ENCODE results near the gene SYT9.

SYT9 gene, protein sequence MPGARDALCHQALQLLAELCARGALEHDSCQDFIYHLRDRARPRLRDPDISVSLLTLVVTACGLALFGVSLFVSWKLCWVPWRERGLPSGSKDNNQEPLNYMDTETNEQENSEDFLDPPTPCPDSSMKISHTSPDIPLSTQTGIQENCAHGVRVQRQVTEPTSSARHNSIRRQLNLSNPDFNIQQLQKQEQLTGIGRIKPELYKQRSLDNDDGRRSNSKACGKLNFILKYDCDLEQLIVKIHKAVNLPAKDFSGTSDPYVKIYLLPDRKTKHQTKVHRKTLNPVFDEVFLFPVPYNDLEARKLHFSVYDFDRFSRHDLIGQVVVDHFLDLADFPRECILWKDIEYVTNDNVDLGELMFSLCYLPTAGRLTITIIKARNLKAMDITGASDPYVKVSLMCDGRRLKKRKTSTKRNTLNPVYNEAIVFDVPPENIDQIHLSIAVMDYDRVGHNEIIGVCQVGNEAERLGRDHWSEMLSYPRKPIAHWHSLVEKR

DNA sequence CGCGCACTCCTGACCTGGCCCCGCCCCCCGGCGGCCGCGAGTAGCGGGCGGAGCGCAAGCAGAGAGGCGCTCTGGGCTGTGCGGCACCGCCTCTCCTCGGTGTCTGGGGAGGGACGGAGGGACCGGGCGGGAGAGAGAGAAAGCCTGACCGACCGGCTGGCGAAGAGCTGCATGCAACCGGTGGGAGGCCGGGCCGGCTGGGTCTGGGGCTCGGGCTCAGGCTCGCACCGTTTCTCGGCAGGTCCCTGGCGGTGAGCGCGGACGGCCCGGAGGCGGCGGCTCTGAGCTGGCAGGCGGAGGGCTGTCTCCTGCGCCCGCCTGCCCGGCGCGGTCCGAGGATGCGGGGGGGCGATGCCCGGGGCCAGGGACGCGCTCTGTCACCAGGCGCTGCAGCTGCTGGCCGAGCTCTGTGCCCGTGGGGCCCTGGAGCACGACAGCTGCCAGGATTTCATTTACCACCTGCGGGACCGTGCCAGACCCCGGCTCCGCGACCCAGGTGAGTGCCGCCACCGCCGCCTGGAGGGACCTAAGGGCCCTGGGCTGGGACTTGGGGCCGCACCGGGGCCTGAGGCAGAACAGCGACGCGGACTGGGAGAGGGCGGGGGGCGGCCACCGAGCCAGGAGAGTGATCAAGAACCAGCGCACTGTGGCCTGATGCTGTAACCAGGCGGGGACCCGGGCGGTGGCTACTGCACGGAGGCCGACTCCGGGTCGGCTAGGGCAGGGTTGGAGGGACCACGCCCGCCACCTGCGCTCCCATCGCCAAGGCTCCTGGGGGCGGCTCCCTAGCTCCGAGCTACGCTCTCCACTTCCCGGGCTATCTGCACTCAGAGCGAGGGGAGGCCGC, at the start of gene SYT9:
SYT9 (plus strand) TSS at position 69 of the 847 bp plus-strand sequence; CDS start at position 352, 283 bp downstream.
- no peak for TF ChIP-seq GATA2 (IDR thresholded peaks at IDR 0.05; ENCODE audit: low read depth, low read length)
- TF ChIP-seq GATA3 (IDR thresholded peaks at IDR 0.05; ENCODE audit: low read depth, low read length) = no peak

DNA sequence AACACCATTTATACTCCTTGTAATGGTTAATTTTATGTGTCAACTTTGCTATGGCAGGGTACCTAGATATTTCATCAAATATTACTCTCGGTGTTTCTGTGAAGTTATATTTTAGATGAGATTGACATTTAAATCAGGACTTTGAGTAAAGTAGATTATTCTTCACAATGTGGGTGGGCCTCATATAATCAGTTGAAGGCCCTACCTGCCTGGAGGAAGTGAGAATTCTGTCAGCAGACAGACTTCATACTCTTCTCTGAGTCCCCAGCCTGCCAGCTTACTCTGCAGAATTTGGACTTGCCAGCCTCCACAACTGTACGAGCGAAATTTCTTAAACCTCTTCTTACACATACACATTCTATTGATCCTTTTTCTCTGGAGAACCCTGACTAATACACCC, 49.3 kb upstream of the SYT9 start:
- TF ChIP-seq GATA2 (IDR thresholded peaks at IDR 0.05; ENCODE audit: low read depth, low read length) (no peak), GATA3 (IDR thresholded peaks at IDR 0.05; ENCODE audit: low read depth, low read length) (no peak)

DNA sequence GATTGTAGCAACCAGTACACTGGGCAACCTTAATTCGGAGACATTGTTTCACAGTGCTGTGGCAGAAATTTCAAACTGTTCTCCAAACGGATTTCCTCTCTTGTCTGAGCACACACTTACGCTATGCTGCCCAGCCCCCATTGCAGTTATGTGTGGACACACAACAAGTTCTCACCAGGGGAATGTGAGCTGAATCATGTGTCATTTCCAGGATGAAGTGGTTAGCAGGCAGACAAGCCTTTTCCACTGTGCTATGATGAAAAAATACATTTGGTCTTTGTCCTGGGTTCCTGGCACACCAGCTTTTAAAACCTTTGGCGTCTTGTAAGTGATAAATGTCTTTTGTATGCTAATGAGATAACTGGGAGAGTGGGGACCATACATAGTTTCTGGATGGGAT, 46.9 kb upstream of the SYT9 start:
- TF ChIP-seq GATA2 (IDR thresholded peaks at IDR 0.05; ENCODE audit: low read depth, low read length) = no peak
- TF ChIP-seq GATA3 (IDR thresholded peaks at IDR 0.05; ENCODE audit: low read depth, low read length) = no peak

DNA sequence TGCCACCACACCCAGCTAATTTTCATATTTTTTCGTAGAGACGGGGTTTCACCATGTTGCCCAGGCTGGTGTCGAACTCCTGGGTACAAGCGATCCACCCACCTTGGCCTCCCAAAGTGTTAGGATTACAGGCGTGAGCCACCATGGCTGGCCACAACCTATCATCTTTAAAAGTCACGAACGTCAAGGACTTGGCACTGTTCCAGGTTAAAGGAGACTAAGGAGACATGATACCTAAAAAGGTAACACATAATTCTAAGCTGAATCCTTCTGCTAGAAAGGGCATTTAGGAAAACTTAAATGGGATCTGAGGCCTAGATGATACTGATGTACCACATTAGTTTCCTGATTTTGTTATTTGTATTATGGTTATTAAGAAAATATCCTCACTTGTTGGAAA, 43.3 kb upstream of the SYT9 start:
- TF ChIP-seq GATA2 (IDR thresholded peaks at IDR 0.05; ENCODE audit: low read depth, low read length) = no peak
- TF ChIP-seq GATA3 (IDR thresholded peaks at IDR 0.05; ENCODE audit: low read depth, low read length) = no peak

DNA sequence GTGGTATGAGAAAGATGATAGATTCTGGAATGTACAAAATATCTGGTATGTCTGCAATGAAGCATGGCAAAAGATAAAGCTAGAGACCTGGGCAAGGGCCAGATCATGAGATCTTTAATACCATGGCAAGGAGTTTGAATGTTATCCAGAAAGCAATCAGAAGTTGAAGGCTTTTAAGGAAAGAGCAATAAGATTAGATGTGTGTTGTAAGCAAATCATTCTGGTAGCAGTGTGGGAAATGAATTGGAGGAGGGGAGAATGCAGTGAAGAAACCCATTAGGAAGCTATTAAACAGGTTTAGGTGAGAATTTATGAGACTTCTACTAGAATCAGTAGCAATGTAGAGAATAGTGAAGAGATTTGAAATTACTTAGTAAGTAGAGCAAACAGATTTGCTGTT, 32.2 kb upstream of the SYT9 start:
- TF ChIP-seq GATA3 (IDR thresholded peaks at IDR 0.05; ENCODE audit: low read depth, low read length) (no peak), GATA2 (IDR thresholded peaks at IDR 0.05; ENCODE audit: low read depth, low read length) (no peak)

DNA sequence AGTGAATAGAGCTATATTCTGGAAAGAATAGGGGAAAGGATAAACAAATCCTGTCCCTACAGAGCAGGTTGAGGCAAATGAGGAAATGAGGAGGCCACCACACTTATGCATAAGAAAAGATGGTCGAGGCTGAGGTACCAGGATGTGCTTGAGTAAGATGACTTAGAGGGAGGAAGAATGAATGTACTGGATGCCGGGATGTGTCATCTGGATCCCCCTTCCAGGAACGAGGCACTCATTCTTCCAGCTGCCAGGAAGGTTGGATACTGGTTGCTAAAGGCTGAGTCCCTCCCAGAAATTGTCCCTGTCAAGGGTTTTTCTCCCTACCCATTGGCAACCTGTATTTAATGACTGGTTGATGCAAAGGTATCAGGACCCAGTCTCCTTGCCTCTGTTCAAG, 31.1 kb upstream of the SYT9 start:
- TF ChIP-seq GATA3 (IDR thresholded peaks at IDR 0.05; ENCODE audit: low read depth, low read length) = no peak
- TF ChIP-seq GATA2 (IDR thresholded peaks at IDR 0.05; ENCODE audit: low read depth, low read length) = no peak

DNA sequence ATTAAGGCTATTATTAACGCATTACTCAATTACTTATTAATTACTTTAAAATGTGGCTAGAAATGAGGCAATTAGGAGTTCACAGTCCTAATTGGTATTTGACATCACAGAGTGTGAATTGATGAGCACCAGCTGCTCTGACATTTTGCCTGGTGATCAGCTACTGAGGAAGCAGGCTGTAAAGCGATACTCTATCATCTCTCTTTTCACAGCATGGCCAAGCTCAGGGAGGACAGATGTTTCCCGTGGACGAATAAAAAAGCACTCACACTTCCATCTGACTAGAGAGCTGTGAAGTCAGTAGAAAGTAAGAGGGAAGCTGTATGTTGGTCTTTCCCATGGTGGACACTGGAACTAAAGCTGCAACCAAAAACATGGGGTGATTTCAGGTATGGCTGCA, 29.1 kb upstream of the SYT9 start:
- TF ChIP-seq GATA2 (IDR thresholded peaks at IDR 0.05; ENCODE audit: low read depth, low read length) = no peak
- no peak for TF ChIP-seq GATA3 (IDR thresholded peaks at IDR 0.05; ENCODE audit: low read depth, low read length)

DNA sequence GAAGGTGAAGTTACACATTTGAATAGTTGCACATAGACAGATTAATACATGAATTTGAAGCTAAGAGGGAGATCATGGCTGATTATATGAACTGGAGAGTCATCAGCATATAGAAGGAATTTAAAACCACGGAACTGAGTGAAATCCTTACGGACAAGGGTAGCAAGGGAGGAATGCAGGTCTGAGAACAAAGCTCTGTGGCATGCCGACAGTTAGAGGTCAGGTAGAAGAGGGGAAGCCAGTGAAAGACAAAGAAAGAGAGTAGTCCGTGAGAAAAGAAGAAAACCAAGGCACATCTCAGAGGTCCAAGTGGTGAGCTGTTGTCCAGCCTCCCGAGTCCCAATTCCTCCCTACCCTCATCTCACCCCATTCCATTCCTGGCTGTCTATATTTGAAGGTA, 11.8 kb upstream of the SYT9 start:
- TF ChIP-seq GATA2 (IDR thresholded peaks at IDR 0.05; ENCODE audit: low read depth, low read length) (no peak), GATA3 (IDR thresholded peaks at IDR 0.05; ENCODE audit: low read depth, low read length) (no peak)

DNA sequence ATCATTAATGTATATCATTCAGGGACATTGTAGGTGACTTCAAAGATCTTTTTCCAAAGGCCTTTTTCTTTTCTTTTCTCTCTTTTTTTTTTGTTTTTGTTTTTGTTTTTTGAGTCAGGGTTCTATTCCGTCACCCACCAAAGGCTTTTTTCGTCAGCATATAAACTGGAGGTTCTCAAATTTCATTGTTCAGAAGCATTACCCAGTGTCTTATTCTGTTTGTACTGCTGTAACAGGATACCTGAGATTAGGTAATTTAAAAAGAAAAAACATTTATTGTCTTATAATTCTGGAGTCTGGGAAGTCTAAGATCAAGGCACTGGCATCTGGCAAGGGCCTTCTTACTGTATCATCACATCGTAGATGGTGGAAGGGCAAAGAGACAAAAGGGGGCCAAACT, 6.4 kb upstream of the SYT9 start:
- TF ChIP-seq GATA2 (IDR thresholded peaks at IDR 0.05; ENCODE audit: low read depth, low read length) (no peak), GATA3 (IDR thresholded peaks at IDR 0.05; ENCODE audit: low read depth, low read length) (no peak)

DNA sequence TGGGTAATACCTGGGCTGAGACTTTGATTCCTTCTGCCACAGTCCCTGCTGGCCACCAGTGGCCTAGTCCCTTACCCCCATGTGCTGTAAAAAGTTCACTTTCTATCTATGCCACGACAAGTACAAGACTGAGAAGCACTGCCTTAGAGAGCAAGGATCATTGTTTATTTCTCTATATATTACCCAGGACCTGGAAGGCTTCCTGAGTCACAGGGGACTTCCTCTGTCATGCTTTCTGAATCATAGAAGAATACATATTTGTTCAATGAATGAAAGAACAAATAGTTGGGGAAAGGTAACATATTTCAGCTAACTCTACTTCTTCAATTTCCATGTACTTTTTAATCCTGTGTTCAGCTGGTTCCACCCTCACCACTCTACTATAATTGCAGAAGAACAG, 5.5 kb upstream of the SYT9 start:
- TF ChIP-seq GATA2 (IDR thresholded peaks at IDR 0.05; ENCODE audit: low read depth, low read length) (no peak), GATA3 (IDR thresholded peaks at IDR 0.05; ENCODE audit: low read depth, low read length) (no peak)

DNA sequence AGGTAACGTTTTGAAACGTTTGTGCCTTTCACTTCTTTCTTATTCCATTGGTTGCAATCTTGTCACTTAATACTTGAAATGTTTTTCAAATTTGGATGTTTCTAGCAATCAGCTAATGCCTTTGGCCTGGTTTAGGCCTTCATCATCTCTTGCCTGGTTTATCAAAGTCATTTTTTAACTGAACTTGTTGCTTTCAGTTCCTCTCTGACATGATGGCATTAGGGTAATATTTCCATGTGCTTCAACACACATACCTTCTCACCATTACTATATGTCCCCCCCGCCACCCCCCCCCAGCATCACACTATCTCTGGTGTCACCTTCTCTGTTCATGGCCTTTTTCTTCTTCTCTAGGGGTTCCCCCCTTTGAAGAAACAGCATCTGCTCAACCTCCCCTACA, 1.5 kb upstream of the SYT9 start:
- TF ChIP-seq GATA2 (IDR thresholded peaks at IDR 0.05; ENCODE audit: low read depth, low read length) (no peak), GATA3 (IDR thresholded peaks at IDR 0.05; ENCODE audit: low read depth, low read length) (no peak)

DNA sequence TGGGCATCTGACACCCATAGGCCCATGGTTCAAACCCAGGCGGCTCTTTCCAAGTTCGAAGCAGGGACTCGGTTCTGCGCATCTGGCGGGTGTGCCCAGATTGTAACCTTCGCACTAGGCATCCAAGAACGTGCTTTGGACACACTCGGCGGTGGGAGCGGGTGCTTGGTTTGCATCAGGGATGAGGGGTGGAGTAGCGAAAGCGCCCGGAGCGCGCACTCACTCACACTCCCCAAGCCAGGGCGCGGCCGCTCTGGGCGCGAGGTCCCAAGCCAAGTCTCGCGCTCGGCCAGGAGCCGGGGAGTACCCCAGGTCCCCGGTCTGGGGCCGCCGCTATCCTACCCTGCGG, 243 bp upstream of the SYT9 start:
- TF ChIP-seq GATA2 (IDR thresholded peaks at IDR 0.05; ENCODE audit: low read depth, low read length) (no peak), GATA3 (IDR thresholded peaks at IDR 0.05; ENCODE audit: low read depth, low read length) (no peak)

DNA sequence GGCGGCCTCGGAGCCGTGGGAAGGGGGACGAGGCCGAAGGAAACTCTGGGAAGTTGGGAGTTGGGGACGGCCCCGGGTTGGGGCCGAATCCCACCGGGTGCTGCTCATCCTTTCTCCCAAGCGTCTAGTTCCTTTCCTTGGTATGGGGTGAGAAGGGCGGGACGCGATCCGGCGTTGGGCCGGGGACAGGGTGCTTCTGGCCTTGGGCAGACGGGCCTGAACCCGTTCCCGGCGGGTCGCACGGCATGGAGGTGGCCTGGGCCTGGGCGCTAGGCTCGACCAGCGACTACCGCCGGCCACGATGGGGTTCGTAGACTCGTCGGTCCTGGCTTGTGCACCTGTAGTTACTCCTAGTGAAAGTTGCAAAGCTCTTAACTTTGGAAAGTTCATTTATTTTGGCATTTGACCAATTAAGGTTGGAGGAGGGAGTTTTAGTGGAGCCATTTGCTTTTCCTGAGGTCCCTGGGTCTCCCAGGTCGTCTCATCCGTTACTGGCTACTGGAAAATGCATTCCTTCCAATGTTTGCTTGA, 1.0 kb downstream of the SYT9 start:
- TF ChIP-seq GATA3 (IDR thresholded peaks at IDR 0.05; ENCODE audit: low read depth, low read length) = no peak

DNA sequence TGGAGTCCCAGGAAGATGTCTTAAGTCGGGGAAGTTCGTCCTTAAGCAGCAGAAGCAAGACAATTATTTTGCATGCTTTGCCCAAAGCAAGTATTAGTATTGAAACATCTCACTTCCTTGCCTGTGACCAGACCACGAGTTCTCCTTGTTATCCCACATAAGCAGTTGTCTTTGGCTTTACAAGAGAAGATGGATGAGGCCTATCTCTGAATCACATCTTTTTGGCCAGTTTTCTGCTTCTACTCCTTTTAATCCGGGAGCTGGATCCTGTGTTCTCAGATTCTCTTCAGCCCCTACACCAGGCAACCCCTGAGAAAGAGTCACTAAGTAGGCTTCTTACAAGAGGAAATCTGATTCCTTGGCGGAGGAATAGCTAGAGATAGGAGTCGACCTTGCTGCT, 2.1 kb downstream of the SYT9 start:
- no peak for TF ChIP-seq GATA2 (IDR thresholded peaks at IDR 0.05; ENCODE audit: low read depth, low read length)
- no peak for TF ChIP-seq GATA3 (IDR thresholded peaks at IDR 0.05; ENCODE audit: low read depth, low read length)
